AG09319 (cell line): Measurements from ENCODE around the gene BBS10.

Experiments
- DNase-seq: peaks from one replicate; pipeline ENCODE4 v3.0.0-alpha.2; 2010; ENCODE audit warnings: low read depth; ENCODE audit errors: extremely low read depth
- CTCF ChIP-seq: IDR thresholded peaks from 2 replicates; pipeline ENCODE4 v1.5.1; 2011; ENCODE audit warnings: low read depth, mild to moderate bottlenecking, inconsistent platforms, low read length, moderate library complexity

Gene BBS10

GRCh38 chr12:76346236-76346635, 2.0 kb downstream of the BBS10 start:
- DNase-seq, result no peak
- TF ChIP-seq CTCF, result no peak

- DNase-seq, result no peak
- no peak for TF ChIP-seq CTCF
Observed at GRCh38 chr12:76345569-76345968, 2.6 kb downstream of the BBS10 start.

GRCh38 chr12:76341436-76342030, 6.7 kb downstream of the BBS10 start:
- no peak for TF ChIP-seq CTCF
- no peak for DNase-seq

- DNase-seq, result no peak
- no peak for TF ChIP-seq CTCF
Observed at GRCh38 chr12:76340680-76341435, 7.4 kb downstream of the BBS10 start.

GRCh38 chr12:76337583-76337982, 10.6 kb downstream of the BBS10 start:
- no peak for TF ChIP-seq CTCF
- no peak for DNase-seq

- TF ChIP-seq CTCF, result no peak
- DNase-seq, result no peak
Observed at GRCh38 chr12:76332606-76333005, 15.6 kb downstream of the BBS10 start.

GRCh38 chr12:76329606-76330005, 18.6 kb downstream of the BBS10 start:
- no peak for TF ChIP-seq CTCF
- DNase-seq, result no peak
